Liver (tissue), 9 donors: ENCODE results near the gene NEU4. TPM values are rescaled to one million over a fixed set of nuclear protein-coding genes. Genes with fewer than 3 reads are reported as not detected.

Experiments used
- DNase-seq: peaks from one replicate; pipeline ENCODE4 v3.0.0-alpha.2; 2017; ENCODE audit warnings: low spot score
- H3K27ac ChIP-seq, 2 donors: one replicate each; pipeline ENCODE4 v1.7.0; 2013; ENCODE audit warnings: inconsistent platforms in 2 of 2, low read length in 2 of 2, control low read depth in 1 of 2, low read depth in 1 of 2, mild to moderate bottlenecking in 1 of 2
- H3K27me3 ChIP-seq, 4 donors: one replicate each; pipeline versions ENCODE4 v1.6.1 to v1.7.0; 2013; ENCODE audit warnings: low read length in 3 of 4, inconsistent platforms in 1 of 4, mild to moderate bottlenecking in 1 of 4, moderate library complexity in 1 of 4; ENCODE audit not compliant: control insufficient read depth in 4 of 4, insufficient read depth in 4 of 4
- H3K36me3 ChIP-seq, 4 donors: one replicate each; pipeline versions ENCODE4 v1.6.1 to v1.7.0; 2013; ENCODE audit warnings: low read length in 3 of 4, mild to moderate bottlenecking in 3 of 4, low read depth in 1 of 4, moderate library complexity in 1 of 4; ENCODE audit not compliant: control insufficient read depth in 4 of 4, insufficient read depth in 3 of 4
- H3K4me1 ChIP-seq, 4 donors: one replicate each; pipeline versions ENCODE4 v1.6.1 to v1.7.0; 2013; ENCODE audit warnings: low read length in 3 of 4, mild to moderate bottlenecking in 3 of 4, moderate library complexity in 1 of 4; ENCODE audit not compliant: control insufficient read depth in 4 of 4, insufficient read depth in 4 of 4
- H3K4me3 ChIP-seq, 3 donors: one replicate each; pipeline versions ENCODE4 v1.6.1 to v1.7.0; 2013; ENCODE audit warnings: low read length in 3 of 3, control low read depth in 1 of 3, low read depth in 1 of 3, mild to moderate bottlenecking in 1 of 3
- H3K9ac ChIP-seq, 2 donors: one replicate each; pipeline ENCODE4 v1.7.0; 2013; ENCODE audit warnings: low read length in 2 of 2, mild to moderate bottlenecking in 2 of 2, moderate library complexity in 2 of 2, control low read depth in 1 of 2, low read depth in 1 of 2
- H3K9me3 ChIP-seq, 4 donors: one replicate each; pipeline versions ENCODE4 v1.6.1 to v1.7.0; 2013; ENCODE audit warnings: low read length in 3 of 4; ENCODE audit not compliant: control insufficient read depth in 4 of 4
- EGR1 ChIP-seq, 2 donors: IDR thresholded peaks; 2 replicates each; pipeline ENCODE4 v1.6.1; 2016 to 2018; ENCODE audit warnings: antibody characterized with exemption in 2 of 2, low read depth in 2 of 2
- FOXA1 ChIP-seq: IDR thresholded peaks from 2 replicates; pipeline ENCODE4 v1.6.1; 2016; ENCODE audit warnings: antibody characterized with exemption
- FOXA2 ChIP-seq: IDR thresholded peaks from 2 replicates; pipeline ENCODE4 v1.6.1; 2016; ENCODE audit warnings: antibody characterized with exemption
- GABPA ChIP-seq, 2 donors: IDR thresholded peaks in 1 of 2; conservative IDR thresholded peaks in 1 of 2; 2 replicates each; pipeline ENCODE4 v1.6.1; 2016; ENCODE audit warnings: antibody characterized with exemption in 2 of 2, mild to moderate bottlenecking in 1 of 2, moderate library complexity in 1 of 2
- HNF4A ChIP-seq, 2 donors: conservative IDR thresholded peaks; 2 replicates each; pipeline ENCODE4 v1.6.1; 2016; ENCODE audit warnings: antibody characterized with exemption in 2 of 2, mild to moderate bottlenecking in 2 of 2
- HNF4G ChIP-seq: IDR thresholded peaks from 2 replicates; pipeline ENCODE4 v1.6.1; 2016; ENCODE audit warnings: antibody characterized with exemption
- JUND ChIP-seq, 2 donors: IDR thresholded peaks; 2 replicates each; pipeline ENCODE4 v1.6.1; 2016; ENCODE audit warnings: antibody characterized with exemption in 2 of 2
- NR2F2 ChIP-seq: IDR thresholded peaks from 2 replicates; pipeline ENCODE4 v1.6.1; 2016; ENCODE audit warnings: antibody characterized with exemption
- RAD21 ChIP-seq, 2 donors: IDR thresholded peaks; 2 replicates each; pipeline ENCODE4 v1.6.1; 2016; ENCODE audit warnings: antibody characterized with exemption in 2 of 2, mild to moderate bottlenecking in 2 of 2
- RXRA ChIP-seq, 2 donors: IDR thresholded peaks; 2 replicates each; pipeline ENCODE4 v1.6.1; 2017 to 2018; ENCODE audit warnings: antibody characterized with exemption in 2 of 2, mild to moderate bottlenecking in 1 of 2
- SP1 ChIP-seq: IDR thresholded peaks from 2 replicates; pipeline ENCODE4 v1.6.1; 2018; ENCODE audit warnings: antibody characterized with exemption, mild to moderate bottlenecking
- TAF1 ChIP-seq: conservative IDR thresholded peaks from 2 replicates; pipeline ENCODE4 v1.6.1; 2016; ENCODE audit warnings: antibody characterized with exemption, mild to moderate bottlenecking
- YY1 ChIP-seq: IDR thresholded peaks from 2 replicates; pipeline ENCODE4 v1.6.1; 2016; ENCODE audit warnings: antibody characterized with exemption, mild to moderate bottlenecking
- WGBS: extraction: QIAGEN DNeasy Blood & Tissue Kit; methylation state at CpG from one replicate; pipeline ENCODE4 v1.1.7; 2013; 5-methylcytosine and 5-hydroxymethylcytosine counted together
- polyA plus RNA-seq, 2 donors: library from polyadenylated mRNA; stranded (reverse) in 1 of 2; unstranded in 1 of 2; fragments of 200-250 nt in 1 of 2; fragments of >200 nt in 1 of 2; fragmentation: Nextera tagmentation in 1 of 2; extraction: Ambion mirVana in 1 of 2; gene quantifications; one replicate each; pipeline versions ENCODE4 v1.2.1 to v1.2.3, GENCODE V29; 2013 to 2015
- total RNA-seq, 2 donors: library from RNA; depleted of rRNA; stranded (reverse); fragments of >200 nt; gene quantifications; one replicate each; pipeline ENCODE4 v1.2.3, GENCODE V29; 2014
- TF ChIP-seq, protein P1 (sequence below): IDR thresholded peaks from 2 replicates; pipeline ENCODE4 v1.6.1; 2016; ENCODE audit warnings: antibody characterized with exemption
- TF ChIP-seq, protein P2 (sequence below): IDR thresholded peaks from 2 replicates; pipeline ENCODE4 v1.6.1; 2016; ENCODE audit warnings: antibody characterized with exemption
- TF ChIP-seq, protein P3 (sequence below): IDR thresholded peaks from 2 replicates; pipeline ENCODE4 v1.6.1; 2016; ENCODE audit warnings: antibody characterized with exemption
- TF ChIP-seq, protein P4 (sequence below): fragments of 150-350 bp; IDR thresholded peaks from 2 replicates; pipeline ENCODE4 v1.5.1; 2017; ENCODE audit warnings: improper control_type of control experiment, low read depth, low read length; ENCODE audit not compliant: missing input control
- TF ChIP-seq, protein P5 (sequence below): IDR thresholded peaks from 2 replicates; pipeline ENCODE4 v1.6.1; 2016; ENCODE audit warnings: antibody characterized with exemption, mild to moderate bottlenecking
- donor health status: healthy.
- donor health status: healthy.
- donor health status: healthy.
- donor health status: healthy.
- donor health status: healthy.

The NEU4 gene
- total and polyA plus RNA-seq, 4 donors = 5.4 to 58.4 (median 35.1) TPM

DNA sequence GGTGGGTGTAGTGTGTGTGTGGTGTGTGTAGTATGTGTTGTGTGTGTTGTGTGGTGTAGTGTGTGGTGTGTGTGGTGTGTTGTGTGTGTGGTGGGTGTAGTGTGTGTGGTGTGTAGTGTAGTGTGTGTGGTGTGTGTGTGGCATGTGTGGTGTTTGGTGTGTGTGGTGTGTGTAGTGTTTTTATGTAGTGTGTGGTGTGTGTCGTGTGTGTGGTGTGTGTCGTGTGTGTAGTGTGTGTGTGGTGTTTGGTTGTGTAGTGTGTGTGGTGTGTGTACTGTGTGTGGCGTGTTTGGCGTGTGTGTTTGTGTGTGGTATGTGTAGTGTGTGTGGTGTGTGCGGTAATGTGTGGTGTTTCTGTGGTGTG is 55.8 kb downstream of the NEU4 start:
- Histone ChIP-seq H3K27me3 (no peaks in the 10 kb centered on the region), H3K4me3 (no peak overlapping the region), H3K36me3 (no peaks in the 10 kb centered on the region), H3K27ac (no peak overlapping the region), H3K4me1 (peaks cover 0 to 3% (median 0%) of the 10 kb centered on the region in 4 donors), H3K9me3 (no peaks in the 10 kb centered on the region), H3K9ac (no peak overlapping the region)
- no peak for DNase-seq
- TF ChIP-seq JUND (IDR thresholded peaks at IDR 0.05) (no peak), NR2F2 (no peak), RAD21 (IDR thresholded peaks at IDR 0.05) (no peak), FOXA1 (no peak), RXRA (IDR thresholded peaks at IDR 0.05) (no peak), YY1 (no peak), EGR1 (IDR thresholded peaks at IDR 0.05; ENCODE audit: low read depth in 2 of 2) (no peak), GABPA (IDR thresholded peaks at IDR 0.05 in 1 of 2, conservative IDR thresholded peaks at IDR 0.05 in 1 of 2) (no peak), HNF4G (no peak)
- TF ChIP-seq, protein P1, sequence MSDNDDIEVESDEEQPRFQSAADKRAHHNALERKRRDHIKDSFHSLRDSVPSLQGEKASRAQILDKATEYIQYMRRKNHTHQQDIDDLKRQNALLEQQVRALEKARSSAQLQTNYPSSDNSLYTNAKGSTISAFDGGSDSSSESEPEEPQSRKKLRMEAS = no peak
- TF ChIP-seq, protein P2, sequence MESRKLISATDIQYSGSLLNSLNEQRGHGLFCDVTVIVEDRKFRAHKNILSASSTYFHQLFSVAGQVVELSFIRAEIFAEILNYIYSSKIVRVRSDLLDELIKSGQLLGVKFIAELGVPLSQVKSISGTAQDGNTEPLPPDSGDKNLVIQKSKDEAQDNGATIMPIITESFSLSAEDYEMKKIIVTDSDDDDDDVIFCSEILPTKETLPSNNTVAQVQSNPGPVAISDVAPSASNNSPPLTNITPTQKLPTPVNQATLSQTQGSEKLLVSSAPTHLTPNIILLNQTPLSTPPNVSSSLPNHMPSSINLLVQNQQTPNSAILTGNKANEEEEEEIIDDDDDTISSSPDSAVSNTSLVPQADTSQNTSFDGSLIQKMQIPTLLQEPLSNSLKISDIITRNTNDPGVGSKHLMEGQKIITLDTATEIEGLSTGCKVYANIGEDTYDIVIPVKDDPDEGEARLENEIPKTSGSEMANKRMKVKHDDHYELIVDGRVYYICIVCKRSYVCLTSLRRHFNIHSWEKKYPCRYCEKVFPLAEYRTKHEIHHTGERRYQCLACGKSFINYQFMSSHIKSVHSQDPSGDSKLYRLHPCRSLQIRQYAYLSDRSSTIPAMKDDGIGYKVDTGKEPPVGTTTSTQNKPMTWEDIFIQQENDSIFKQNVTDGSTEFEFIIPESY = no peak
- TF ChIP-seq, protein P3, sequence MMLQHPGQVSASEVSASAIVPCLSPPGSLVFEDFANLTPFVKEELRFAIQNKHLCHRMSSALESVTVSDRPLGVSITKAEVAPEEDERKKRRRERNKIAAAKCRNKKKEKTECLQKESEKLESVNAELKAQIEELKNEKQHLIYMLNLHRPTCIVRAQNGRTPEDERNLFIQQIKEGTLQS = no peak
- 93% methylated on average over 5 of the region's 5 CpGs for WGBS

DNA sequence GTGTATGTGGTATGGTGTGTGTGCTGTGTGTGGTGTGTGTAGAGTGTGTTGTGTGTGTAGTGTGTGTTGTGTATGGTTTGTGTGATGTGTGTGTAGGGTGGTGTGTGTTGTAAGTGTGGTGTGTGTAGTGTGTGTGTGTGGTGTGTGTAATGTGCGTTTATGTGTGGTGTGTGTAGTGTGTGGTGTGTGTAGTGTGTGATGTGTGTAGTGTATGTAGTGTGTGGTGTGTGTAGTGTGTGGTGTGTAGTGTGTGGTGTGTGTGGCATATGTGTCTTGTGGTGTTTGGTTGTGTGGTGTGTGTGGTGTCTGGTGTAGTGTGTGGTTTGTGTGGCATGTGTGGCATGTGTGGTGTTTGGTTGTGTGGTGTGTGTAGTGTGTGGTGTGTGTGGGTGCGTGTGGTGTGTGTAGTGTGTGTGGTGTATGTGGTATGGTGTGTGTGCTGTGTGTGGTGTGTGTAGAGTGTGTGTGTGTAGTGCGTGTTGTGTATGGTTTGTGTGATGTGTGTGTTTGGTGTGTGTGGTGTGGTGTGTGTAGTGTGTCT is 56.5 kb downstream of the NEU4 start:
- Histone ChIP-seq H3K9ac (no peak overlapping the region), H3K9me3 (no peaks in the 10 kb centered on the region), H3K27me3 (no peaks in the 10 kb centered on the region), H3K4me3 (no peak overlapping the region), H3K36me3 (no peaks in the 10 kb centered on the region), H3K4me1 (peaks cover 0 to 3% (median 0%) of the 10 kb centered on the region in 4 donors), H3K27ac (no peak overlapping the region)
- no peak for DNase-seq
- 88% methylated on average over 3 of the region's 3 CpGs for WGBS
- TF ChIP-seq, protein P4, sequence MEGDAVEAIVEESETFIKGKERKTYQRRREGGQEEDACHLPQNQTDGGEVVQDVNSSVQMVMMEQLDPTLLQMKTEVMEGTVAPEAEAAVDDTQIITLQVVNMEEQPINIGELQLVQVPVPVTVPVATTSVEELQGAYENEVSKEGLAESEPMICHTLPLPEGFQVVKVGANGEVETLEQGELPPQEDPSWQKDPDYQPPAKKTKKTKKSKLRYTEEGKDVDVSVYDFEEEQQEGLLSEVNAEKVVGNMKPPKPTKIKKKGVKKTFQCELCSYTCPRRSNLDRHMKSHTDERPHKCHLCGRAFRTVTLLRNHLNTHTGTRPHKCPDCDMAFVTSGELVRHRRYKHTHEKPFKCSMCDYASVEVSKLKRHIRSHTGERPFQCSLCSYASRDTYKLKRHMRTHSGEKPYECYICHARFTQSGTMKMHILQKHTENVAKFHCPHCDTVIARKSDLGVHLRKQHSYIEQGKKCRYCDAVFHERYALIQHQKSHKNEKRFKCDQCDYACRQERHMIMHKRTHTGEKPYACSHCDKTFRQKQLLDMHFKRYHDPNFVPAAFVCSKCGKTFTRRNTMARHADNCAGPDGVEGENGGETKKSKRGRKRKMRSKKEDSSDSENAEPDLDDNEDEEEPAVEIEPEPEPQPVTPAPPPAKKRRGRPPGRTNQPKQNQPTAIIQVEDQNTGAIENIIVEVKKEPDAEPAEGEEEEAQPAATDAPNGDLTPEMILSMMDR = no peak
- TF ChIP-seq YY1 = no peak
- no peak for TF ChIP-seq RAD21 (IDR thresholded peaks at IDR 0.05)
- TF ChIP-seq FOXA2 = no peak
- TF ChIP-seq, protein P5, sequence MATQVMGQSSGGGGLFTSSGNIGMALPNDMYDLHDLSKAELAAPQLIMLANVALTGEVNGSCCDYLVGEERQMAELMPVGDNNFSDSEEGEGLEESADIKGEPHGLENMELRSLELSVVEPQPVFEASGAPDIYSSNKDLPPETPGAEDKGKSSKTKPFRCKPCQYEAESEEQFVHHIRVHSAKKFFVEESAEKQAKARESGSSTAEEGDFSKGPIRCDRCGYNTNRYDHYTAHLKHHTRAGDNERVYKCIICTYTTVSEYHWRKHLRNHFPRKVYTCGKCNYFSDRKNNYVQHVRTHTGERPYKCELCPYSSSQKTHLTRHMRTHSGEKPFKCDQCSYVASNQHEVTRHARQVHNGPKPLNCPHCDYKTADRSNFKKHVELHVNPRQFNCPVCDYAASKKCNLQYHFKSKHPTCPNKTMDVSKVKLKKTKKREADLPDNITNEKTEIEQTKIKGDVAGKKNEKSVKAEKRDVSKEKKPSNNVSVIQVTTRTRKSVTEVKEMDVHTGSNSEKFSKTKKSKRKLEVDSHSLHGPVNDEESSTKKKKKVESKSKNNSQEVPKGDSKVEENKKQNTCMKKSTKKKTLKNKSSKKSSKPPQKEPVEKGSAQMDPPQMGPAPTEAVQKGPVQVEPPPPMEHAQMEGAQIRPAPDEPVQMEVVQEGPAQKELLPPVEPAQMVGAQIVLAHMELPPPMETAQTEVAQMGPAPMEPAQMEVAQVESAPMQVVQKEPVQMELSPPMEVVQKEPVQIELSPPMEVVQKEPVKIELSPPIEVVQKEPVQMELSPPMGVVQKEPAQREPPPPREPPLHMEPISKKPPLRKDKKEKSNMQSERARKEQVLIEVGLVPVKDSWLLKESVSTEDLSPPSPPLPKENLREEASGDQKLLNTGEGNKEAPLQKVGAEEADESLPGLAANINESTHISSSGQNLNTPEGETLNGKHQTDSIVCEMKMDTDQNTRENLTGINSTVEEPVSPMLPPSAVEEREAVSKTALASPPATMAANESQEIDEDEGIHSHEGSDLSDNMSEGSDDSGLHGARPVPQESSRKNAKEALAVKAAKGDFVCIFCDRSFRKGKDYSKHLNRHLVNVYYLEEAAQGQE = no peak
- TF ChIP-seq, protein P2 = no peak
- TF ChIP-seq FOXA1 = no peak
- TF ChIP-seq NR2F2 = no peak
- TF ChIP-seq TAF1 = no peak
- no peak for TF ChIP-seq EGR1 (IDR thresholded peaks at IDR 0.05; ENCODE audit: low read depth in 2 of 2)
- no peak for TF ChIP-seq GABPA (IDR thresholded peaks at IDR 0.05 in 1 of 2, conservative IDR thresholded peaks at IDR 0.05 in 1 of 2)
- no peak for TF ChIP-seq HNF4G
- TF ChIP-seq, protein P3 = no peak
- TF ChIP-seq JUND (IDR thresholded peaks at IDR 0.05) = no peak
- no peak for TF ChIP-seq HNF4A (conservative IDR thresholded peaks at IDR 0.05)
- TF ChIP-seq RXRA (IDR thresholded peaks at IDR 0.05) = no peak
- TF ChIP-seq, protein P1 = no peak
- TF ChIP-seq SP1 = no peak
